Vagina (tissue), 2 donors: Measurements from ENCODE around the gene SPRR4. TPM values are rescaled to one million over a fixed set of nuclear protein-coding genes. Genes with fewer than 3 reads are reported as not detected.

Source experiments
- DNase-seq, 2 donors: peaks; one replicate each; pipeline ENCODE4 v3.0.0-alpha.2; 2017; ENCODE audit errors: extremely low spot score in 2 of 2
- H3K27ac ChIP-seq: fragments of 200-600 bp; sonication (generic); one replicate; pipeline ENCODE4 v1.5.1; 2019
- H3K27me3 ChIP-seq: fragments of 200-600 bp; sonication (generic); one replicate; pipeline ENCODE4 v1.5.1; 2019
- H3K36me3 ChIP-seq, 2 donors: fragments of 200-600 bp; sonication (generic); one replicate each; pipeline ENCODE4 v1.5.1; 2017 to 2019
- H3K4me1 ChIP-seq: fragments of 200-600 bp; sonication (generic); one replicate; pipeline ENCODE4 v1.5.1; 2019
- H3K4me3 ChIP-seq, 2 donors: fragments of 200-600 bp; sonication (generic); 1 replicate in 1 of 2; 2 replicates in 1 of 2; pipeline ENCODE4 v1.5.1; 2016 to 2019
- H3K9me3 ChIP-seq: fragments of 200-600 bp; sonication (generic); one replicate; pipeline ENCODE4 v1.5.1; 2019
- CTCF ChIP-seq, 3 experiments: fragments of 450-650 bp in 2 of 3; fragments of 200-600 bp in 1 of 3; sonication (generic) in 1 of 3; IDR thresholded peaks; one replicate each; pipeline ENCODE4 v1.5.1; 2017 to 2019; ENCODE audit warnings: antibody characterized with exemption in 3 of 3, mild to moderate bottlenecking in 2 of 3, moderate library complexity in 2 of 3
- POLR2A ChIP-seq, 2 donors: fragments of 450-650 bp; IDR thresholded peaks; one replicate each; pipeline ENCODE4 v1.6.1; 2017; ENCODE audit warnings: antibody characterized with exemption in 2 of 2, mild to moderate bottlenecking in 2 of 2, moderate library complexity in 2 of 2
- POLR2AphosphoS5 ChIP-seq, 2 donors: sonication (generic); formaldehyde crosslinking; IDR thresholded peaks; one replicate each; pipeline ENCODE4 v1.9.0; 2017; ENCODE audit warnings: antibody characterized with exemption in 2 of 2, mild to moderate bottlenecking in 2 of 2, low read depth in 1 of 2; ENCODE audit not compliant: insufficient read depth in 1 of 2
- intact Hi-C: fragments of 100-400 bp; cut with DNase I; formaldehyde crosslinking; loops from one replicate; pipeline ENCODE4 v1.15.1; 2023
- total RNA-seq: library from RNA; depleted of rRNA; stranded (reverse); fragments of >200 nt; gene quantifications from one replicate; pipeline ENCODE4 v1.2.3, GENCODE V29; 2016

Gene SPRR4
- total RNA-seq, 1 donor from 2014 or later, result not detected

- DNase-seq, result peak; percentile 37 to 52
- Histone ChIP-seq H3K9me3 (no peaks in the 10 kb centered on the region), H3K27me3 (no peaks in the 10 kb centered on the region), H3K4me3 (no peak overlapping the region), H3K36me3 (no peaks in the 10 kb centered on the region), H3K27ac (no peak overlapping the region), H3K4me1 (no peaks in the 10 kb centered on the region)
- no peak for TF ChIP-seq POLR2A (IDR thresholded peaks at IDR 0.05)
- no peak for TF ChIP-seq CTCF (IDR thresholded peaks at IDR 0.05)
- no peak for TF ChIP-seq POLR2AphosphoS5 (IDR thresholded peaks at IDR 0.05; ENCODE audit: insufficient read depth in 1 of 2, low read depth in 1 of 2)
- intact Hi-C loops, result no loop called here
Observed at GRCh38 chr1:152946248-152946647, 24.2 kb upstream of the SPRR4 start.

DNA sequence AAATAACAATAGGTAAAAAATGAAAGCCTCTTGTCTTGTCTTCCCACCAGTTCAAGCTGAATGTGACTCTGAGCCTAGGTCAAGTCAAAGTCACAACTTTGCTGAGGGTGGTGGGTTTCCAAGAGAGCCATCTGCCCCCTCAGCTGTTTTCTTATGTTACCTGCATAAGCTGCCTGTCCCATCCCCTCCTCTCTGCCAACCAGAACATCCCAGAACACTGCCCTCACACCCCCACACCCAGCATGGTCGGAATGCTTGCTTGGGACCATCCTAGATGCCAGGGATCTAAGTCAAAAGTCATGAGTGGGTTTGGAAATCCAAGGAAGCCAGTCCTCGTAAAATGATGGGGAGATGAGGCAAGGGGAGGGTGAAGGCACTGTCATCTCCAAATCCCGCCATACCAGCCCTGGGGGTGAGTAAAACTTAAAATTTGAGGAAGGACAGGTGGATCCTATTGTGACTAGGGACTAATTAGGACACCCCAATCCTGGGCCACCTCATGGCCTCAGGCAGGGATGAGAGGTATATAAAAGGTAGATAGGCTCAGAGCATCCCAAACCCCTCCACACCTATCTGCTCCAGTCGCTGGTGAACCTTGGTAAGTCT is 23.7 kb upstream of the SPRR4 start, which contains the start of gene SPRR5:
SPRR5 (plus strand) TSS at position 556 of the 606 bp plus-strand sequence. CDS start 1,349 bp downstream, outside the sequence.
- peak; percentile 22 to 79 for DNase-seq
- no peak within 1 kb of the TSS for H3K27ac ChIP-seq
- H3K4me1 ChIP-seq, result no peaks in the 10 kb centered on the region
- no peak within 1 kb of the TSS for H3K4me3 ChIP-seq
- no peaks in the 10 kb centered on the region for H3K36me3 ChIP-seq
- H3K9me3 ChIP-seq, result no peaks in the 10 kb centered on the region
- TF ChIP-seq POLR2AphosphoS5 (IDR thresholded peaks at IDR 0.05; ENCODE audit: insufficient read depth in 1 of 2, low read depth in 1 of 2), result no peak
- no peak for TF ChIP-seq CTCF (IDR thresholded peaks at IDR 0.05)
- no peak for TF ChIP-seq POLR2A (IDR thresholded peaks at IDR 0.05)
- intact Hi-C loops, result no loop called here
- no peaks in the 10 kb centered on the region for H3K27me3 ChIP-seq

- H3K4me1 ChIP-seq, result peaks cover 9% of the 10 kb centered on the region
- H3K27me3 ChIP-seq, result no peaks in the 10 kb centered on the region
- TF ChIP-seq POLR2AphosphoS5 (IDR thresholded peaks at IDR 0.05; ENCODE audit: insufficient read depth in 1 of 2, low read depth in 1 of 2), result no peak
- no peak overlapping the region for H3K4me3 ChIP-seq
- H3K9me3 ChIP-seq, result no peaks in the 10 kb centered on the region
- intact Hi-C loops, result no loop called here
- no peak overlapping the region for H3K27ac ChIP-seq
- no peaks in the 10 kb centered on the region for H3K36me3 ChIP-seq
- DNase-seq, result peak; percentile 46 to 62
Observed at GRCh38 chr1:152951711-152952110, 18.7 kb upstream of the SPRR4 start.

DNA sequence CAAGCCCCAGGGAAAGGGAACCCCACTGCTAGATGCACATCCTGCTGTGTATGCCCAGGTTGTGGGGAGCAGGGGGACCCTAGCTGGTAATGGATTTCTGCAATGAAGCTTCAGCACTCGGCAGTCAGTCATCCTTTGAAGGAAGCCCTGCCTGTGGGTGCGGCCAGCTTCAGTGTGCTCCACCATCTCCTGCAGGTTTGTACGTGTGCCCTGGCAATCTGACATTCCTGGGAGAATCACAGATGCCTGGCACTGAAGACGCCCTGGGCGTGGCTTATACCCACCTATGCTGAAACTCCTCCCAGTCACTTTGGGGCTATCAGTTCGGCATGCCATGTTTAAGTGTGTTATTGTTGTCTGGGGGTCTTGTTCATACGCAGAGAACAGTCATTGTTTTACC is 16.7 kb upstream of the SPRR4 start:
- Histone ChIP-seq H3K36me3 (no peaks in the 10 kb centered on the region), H3K27me3 (no peaks in the 10 kb centered on the region), H3K27ac (peak overlapping the region; percentile 7), H3K4me1 (peaks cover 9% of the 10 kb centered on the region), H3K4me3 (no peak overlapping the region), H3K9me3 (no peaks in the 10 kb centered on the region)
- DNase-seq, result peak; percentile 75 to 89
- no peak for TF ChIP-seq CTCF (IDR thresholded peaks at IDR 0.05)
- TF ChIP-seq POLR2A (IDR thresholded peaks at IDR 0.05), result no peak
- no peak for TF ChIP-seq POLR2AphosphoS5 (IDR thresholded peaks at IDR 0.05; ENCODE audit: insufficient read depth in 1 of 2, low read depth in 1 of 2)
- intact Hi-C loops, result no loop called here

DNA sequence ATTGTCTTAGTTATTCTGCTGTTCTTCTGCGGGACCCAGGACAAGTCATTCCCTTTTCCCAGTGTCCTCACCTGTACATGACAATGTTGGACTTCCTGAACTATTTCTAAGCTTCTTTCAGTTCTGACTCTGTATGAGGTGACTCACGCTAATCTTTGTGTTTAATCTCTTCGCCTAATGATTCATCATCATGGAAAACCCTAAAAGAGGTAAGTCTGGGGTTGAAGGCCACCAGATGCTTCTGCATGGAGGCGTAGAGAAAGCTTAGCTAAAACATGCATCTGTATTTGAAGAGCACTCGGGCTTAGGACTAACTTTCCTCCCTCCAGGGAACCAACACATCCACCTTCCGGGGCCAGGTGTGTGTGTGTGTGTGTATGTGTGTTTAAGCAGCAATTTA is 16.0 kb upstream of the SPRR4 start:
- TF ChIP-seq CTCF (IDR thresholded peaks at IDR 0.05), result no peak
- TF ChIP-seq POLR2AphosphoS5 (IDR thresholded peaks at IDR 0.05; ENCODE audit: insufficient read depth in 1 of 2, low read depth in 1 of 2), result peak in 1 of 2 donors; percentile 58
- peak in 1 of 2 donors; percentile 56 for DNase-seq
- no peaks in the 10 kb centered on the region for H3K36me3 ChIP-seq
- H3K9me3 ChIP-seq, result no peaks in the 10 kb centered on the region
- peak overlapping the region; percentile 7 for H3K27ac ChIP-seq
- peaks cover 9% of the 10 kb centered on the region for H3K4me1 ChIP-seq
- intact Hi-C loops, result no loop called here
- no peak overlapping the region for H3K4me3 ChIP-seq
- no peaks in the 10 kb centered on the region for H3K27me3 ChIP-seq
